Osteoblast (primary cell): ENCODE results near the gene CLDN16. TPM values are rescaled to one million over a fixed set of nuclear protein-coding genes. Genes with fewer than 3 reads are reported as not detected.

Source experiments
- DNase-seq: peaks from one replicate; pipeline ENCODE4 v3.0.0; 2011; ENCODE audit warnings: low spot score, mixed read lengths; ENCODE audit not compliant: insufficient read length; ENCODE audit errors: missing footprints
- H2AFZ ChIP-seq: 2 replicates; pipeline ENCODE4 v1.6.0; 2011; ENCODE audit warnings: mild to moderate bottlenecking, low read length
- H3K27ac ChIP-seq: 2 replicates; pipeline ENCODE4 v1.5.1; 2011; ENCODE audit warnings: mild to moderate bottlenecking, low read depth, low read length, moderate library complexity
- H3K27me3 ChIP-seq: 2 replicates; pipeline ENCODE4 v1.6.0; 2012; ENCODE audit warnings: mild to moderate bottlenecking, control low read depth, inconsistent platforms, low read length, moderate library complexity; ENCODE audit not compliant: insufficient read depth
- H3K36me3 ChIP-seq: 2 replicates; pipeline ENCODE4 v1.5.1; 2011; ENCODE audit warnings: mild to moderate bottlenecking, low read length, control low read depth, moderate library complexity; ENCODE audit not compliant: insufficient read depth
- H3K4me1 ChIP-seq: 2 replicates; pipeline ENCODE4 v1.5.1; 2011; ENCODE audit warnings: mild to moderate bottlenecking, low read length, control low read depth, moderate library complexity; ENCODE audit not compliant: insufficient read depth
- H3K4me2 ChIP-seq: 2 replicates; pipeline ENCODE4 v1.6.0; 2011; ENCODE audit warnings: mild to moderate bottlenecking, low read length; ENCODE audit not compliant: insufficient read depth
- H3K4me3 ChIP-seq: fragments of 200-600 bp; sonication (generic); 3 replicates; pipeline ENCODE4 v1.5.1; 2012; ENCODE audit warnings: mild to moderate bottlenecking, low read length, inconsistent platforms; ENCODE audit not compliant: insufficient read depth
- H3K79me2 ChIP-seq: 2 replicates; pipeline ENCODE4 v1.6.0; 2012; ENCODE audit warnings: mild to moderate bottlenecking, low read length, control low read depth, inconsistent platforms; ENCODE audit not compliant: insufficient read depth
- H3K9me3 ChIP-seq: 2 replicates; pipeline ENCODE4 v1.5.1; 2011; ENCODE audit warnings: low read depth, low read length, control low read depth
- H4K20me1 ChIP-seq: 2 replicates; pipeline ENCODE4 v1.6.0; 2012; ENCODE audit warnings: mild to moderate bottlenecking, low read length, control low read depth; ENCODE audit not compliant: insufficient read depth
- CTCF ChIP-seq: IDR thresholded peaks from 2 replicates; pipeline ENCODE4 v1.5.1; 2011; ENCODE audit warnings: mild to moderate bottlenecking, low read depth, low read length, moderate library complexity; ENCODE audit errors: extremely low read depth
- total RNA-seq: library from RNA; depleted of rRNA; stranded (reverse); fragments of >200 nt; gene quantifications from 2 replicates; pipeline ENCODE4 v1.2.3, GENCODE V29; 2012

Gene CLDN16
- total RNA-seq, 1 donor, result not detected

GRCh38 chr3:190432216-190432615 is 44.3 kb downstream of the CLDN16 start:
- DNase-seq, result no peak
- Histone ChIP-seq H3K4me2 (no peak overlapping the region), H3K4me3 (no peak overlapping the region), H3K36me3 (no peaks in the 10 kb centered on the region), H3K27ac (no peak overlapping the region), H3K27me3 (no peaks in the 10 kb centered on the region), H4K20me1 (no peaks in the 10 kb centered on the region), H3K9me3 (no peaks in the 10 kb centered on the region), H3K79me2 (no peaks in the 10 kb centered on the region), H3K4me1 (peaks cover 3% of the 10 kb centered on the region), H2AFZ (no peak overlapping the region)
- no peak for TF ChIP-seq CTCF

GRCh38 chr3:190433626-190434025 is 45.7 kb downstream of the CLDN16 start:
- DNase-seq, result no peak
- no peaks in the 10 kb centered on the region for H3K36me3 ChIP-seq
- no peaks in the 10 kb centered on the region for H4K20me1 ChIP-seq
- H2AFZ ChIP-seq, result no peak overlapping the region
- no peaks in the 10 kb centered on the region for H3K27me3 ChIP-seq
- no peak overlapping the region for H3K4me2 ChIP-seq
- no peaks in the 10 kb centered on the region for H3K9me3 ChIP-seq
- no peaks in the 10 kb centered on the region for H3K79me2 ChIP-seq
- peaks cover 3% of the 10 kb centered on the region for H3K4me1 ChIP-seq
- no peak overlapping the region for H3K27ac ChIP-seq
- no peak for TF ChIP-seq CTCF
- no peak overlapping the region for H3K4me3 ChIP-seq

- H3K4me3 ChIP-seq, result no peak overlapping the region
- no peak overlapping the region for H2AFZ ChIP-seq
- no peak for DNase-seq
- H3K4me1 ChIP-seq, result peaks cover 3% of the 10 kb centered on the region
- no peaks in the 10 kb centered on the region for H3K9me3 ChIP-seq
- H3K79me2 ChIP-seq, result no peaks in the 10 kb centered on the region
- no peak overlapping the region for H3K27ac ChIP-seq
- no peak overlapping the region for H3K4me2 ChIP-seq
- TF ChIP-seq CTCF, result no peak
- no peaks in the 10 kb centered on the region for H3K36me3 ChIP-seq
- H3K27me3 ChIP-seq, result no peaks in the 10 kb centered on the region
- no peaks in the 10 kb centered on the region for H4K20me1 ChIP-seq
These were observed 47.7 kb downstream of the CLDN16 start for GRCh38 chr3:190435618-190436017.

GRCh38 chr3:190436331-190436730 is 48.4 kb downstream of the CLDN16 start:
- Histone ChIP-seq H3K4me3 (no peak overlapping the region), H3K4me2 (no peak overlapping the region)
- no peak for TF ChIP-seq CTCF

More at GRCh38 chr3:190436331-190436730, 48.4 kb downstream of the CLDN16 start:
- no peak for DNase-seq
- Histone ChIP-seq H3K79me2 (no peaks in the 10 kb centered on the region), H3K9me3 (no peaks in the 10 kb centered on the region), H4K20me1 (no peaks in the 10 kb centered on the region), H3K4me1 (peaks cover 3% of the 10 kb centered on the region), H3K27me3 (no peaks in the 10 kb centered on the region), H3K36me3 (no peaks in the 10 kb centered on the region), H2AFZ (no peak overlapping the region), H3K27ac (no peak overlapping the region)
